ENCODE measurements around the gene TBC1D9.

DNA sequence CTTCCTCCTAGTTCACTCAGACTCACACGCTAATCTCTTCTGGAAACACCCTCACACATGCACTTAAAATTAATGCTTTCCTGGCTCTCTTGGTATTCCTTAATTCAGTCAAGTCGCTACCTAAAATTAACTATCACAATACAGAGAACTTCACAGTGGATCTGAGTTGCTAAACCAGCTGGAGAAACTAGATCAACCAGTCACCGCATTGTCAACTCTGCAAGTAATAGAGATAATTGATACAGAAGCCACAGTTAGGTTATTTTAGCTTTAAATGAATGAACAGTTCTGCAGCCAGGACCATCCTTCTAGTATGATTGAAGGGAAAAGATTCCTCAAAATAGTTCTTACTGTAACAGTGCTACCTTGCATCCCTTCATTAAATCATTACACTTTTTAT, 6.0 kb upstream of the TBC1D9 start:
- TF ChIP-seq POLR2A (IDR thresholded peaks at IDR 0.05) (no peak), CTCF (IDR thresholded peaks at IDR 0.05) (no peak), EP300 (IDR thresholded peaks at IDR 0.05) (no peak)
